GM19463 (cell line): ENCODE measurements around the gene UBALD1.
"Not testable (repeated sequence)": the region's sequence is repeated elsewhere in the genome, so short reads cannot be mapped to it uniquely, and the experiment has no call there.

ENCODE experiments used
- ATAC-seq: cut with Tn5 transposase; IDR thresholded peaks from one replicate; pipeline ENCODE4 v1.9.1; 2021; ENCODE audit warnings: mild to moderate bottlenecking, moderate library complexity; ENCODE audit not compliant: unreplicated experiment

The UBALD1 gene

DNA sequence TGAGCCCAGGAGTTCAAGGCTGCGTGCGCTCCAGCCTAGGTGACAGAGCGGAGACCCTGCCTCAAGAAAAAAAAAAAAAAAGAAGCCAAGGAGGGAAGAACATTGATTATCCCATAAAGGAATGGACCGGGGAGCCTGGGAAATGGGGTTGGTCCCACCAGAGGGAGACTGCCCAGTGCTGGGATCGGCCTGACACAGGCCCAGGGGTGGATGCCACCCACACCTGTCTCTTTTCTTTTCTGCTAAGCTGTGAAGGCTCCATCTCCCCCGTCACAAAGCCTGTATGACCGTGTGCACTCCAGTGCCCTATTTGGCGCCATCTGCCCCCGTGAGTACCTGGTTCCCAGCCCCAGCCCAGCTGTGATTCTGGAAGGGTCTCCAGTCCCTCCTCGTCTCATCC, 15.7 kb downstream of the UBALD1 start:
- no peak for ATAC-seq

DNA sequence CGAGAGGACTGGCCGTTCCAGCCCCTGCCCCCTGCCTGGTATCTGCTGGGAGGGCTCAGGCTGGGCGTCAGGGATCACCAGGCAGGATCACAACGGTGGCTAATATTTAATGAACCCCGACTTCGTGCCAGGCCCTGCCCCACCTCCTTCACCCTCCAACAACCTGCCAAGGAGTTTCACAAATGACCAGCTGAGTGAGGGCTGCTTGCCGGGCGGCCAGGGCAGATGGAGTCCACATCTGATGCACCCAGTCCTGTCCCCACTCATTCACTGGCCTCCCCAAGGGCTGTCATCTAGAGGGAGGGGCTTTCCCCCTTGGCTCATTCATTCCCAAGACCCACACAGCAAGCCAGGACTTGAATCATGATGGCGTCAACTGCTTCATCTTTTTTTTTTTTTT, 17.5 kb downstream of the UBALD1 start:
- ATAC-seq: no peak

DNA sequence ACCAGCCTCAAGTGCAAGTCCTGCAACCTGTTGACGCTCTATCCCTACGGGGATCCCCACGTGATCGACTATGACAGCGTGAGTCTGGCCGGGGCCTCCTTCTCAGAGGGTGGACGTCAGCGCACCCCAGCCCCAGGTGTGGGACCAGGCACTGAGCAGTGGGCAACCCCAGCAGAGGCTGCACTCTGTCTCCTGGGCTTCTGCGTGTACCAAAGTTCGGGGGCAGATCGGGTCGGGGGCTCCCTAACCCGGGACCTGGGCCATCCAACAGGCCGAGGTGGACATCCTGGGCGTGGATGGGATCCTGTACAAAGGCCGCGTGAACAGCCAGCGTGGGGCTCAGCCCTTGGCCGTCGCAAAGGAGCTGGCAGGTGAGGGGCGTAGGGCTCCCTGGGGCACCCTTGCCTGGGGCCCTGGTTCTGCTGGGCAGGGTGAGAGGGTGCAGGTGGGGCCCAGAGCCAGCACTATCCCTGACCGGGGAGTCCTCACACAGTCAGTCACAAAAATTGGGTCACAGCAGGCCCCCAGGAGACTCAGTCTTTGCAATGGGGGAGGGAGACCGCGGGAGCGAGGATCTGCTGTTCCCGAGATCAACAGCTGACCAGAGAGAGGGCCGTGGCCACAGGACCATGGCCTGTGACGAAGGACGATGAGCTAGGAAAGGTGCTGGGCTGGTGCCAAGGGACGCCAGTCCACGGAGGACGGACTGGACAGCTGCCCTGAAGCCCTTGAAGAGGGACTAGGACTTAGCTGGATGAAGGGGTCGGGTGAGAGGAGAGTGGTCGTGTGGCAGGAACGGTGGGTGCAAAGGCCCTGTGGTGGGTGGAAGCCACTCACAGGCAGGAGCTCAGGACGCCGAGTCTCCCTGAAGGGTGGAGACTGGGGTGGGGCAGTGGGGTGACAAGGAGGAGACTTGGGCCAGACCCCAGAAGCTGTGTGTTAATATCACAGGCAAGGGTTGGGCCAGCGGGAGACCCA, 20.0 kb downstream of the UBALD1 start:
- ATAC-seq: no peak

DNA sequence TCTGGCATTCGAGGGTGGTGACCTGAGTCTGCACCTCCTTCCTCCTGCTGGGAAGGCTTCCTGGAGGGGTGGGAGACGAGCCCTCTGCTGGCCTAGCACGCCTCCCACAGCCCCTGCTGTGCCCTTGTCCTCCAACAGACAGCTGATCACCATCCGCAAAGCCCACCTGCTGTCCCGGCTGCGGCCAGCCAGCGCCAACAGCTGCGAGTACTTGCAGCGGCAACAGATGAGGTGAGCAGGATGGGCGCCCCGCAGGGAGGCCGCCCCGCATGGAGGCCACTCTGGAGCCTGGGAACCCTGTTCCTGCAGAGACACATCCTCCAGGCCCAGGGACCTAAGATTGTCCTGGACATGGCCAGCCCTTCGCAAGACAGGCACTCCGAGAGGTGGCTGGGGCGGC, 21.6 kb downstream of the UBALD1 start:
- no peak for ATAC-seq

DNA sequence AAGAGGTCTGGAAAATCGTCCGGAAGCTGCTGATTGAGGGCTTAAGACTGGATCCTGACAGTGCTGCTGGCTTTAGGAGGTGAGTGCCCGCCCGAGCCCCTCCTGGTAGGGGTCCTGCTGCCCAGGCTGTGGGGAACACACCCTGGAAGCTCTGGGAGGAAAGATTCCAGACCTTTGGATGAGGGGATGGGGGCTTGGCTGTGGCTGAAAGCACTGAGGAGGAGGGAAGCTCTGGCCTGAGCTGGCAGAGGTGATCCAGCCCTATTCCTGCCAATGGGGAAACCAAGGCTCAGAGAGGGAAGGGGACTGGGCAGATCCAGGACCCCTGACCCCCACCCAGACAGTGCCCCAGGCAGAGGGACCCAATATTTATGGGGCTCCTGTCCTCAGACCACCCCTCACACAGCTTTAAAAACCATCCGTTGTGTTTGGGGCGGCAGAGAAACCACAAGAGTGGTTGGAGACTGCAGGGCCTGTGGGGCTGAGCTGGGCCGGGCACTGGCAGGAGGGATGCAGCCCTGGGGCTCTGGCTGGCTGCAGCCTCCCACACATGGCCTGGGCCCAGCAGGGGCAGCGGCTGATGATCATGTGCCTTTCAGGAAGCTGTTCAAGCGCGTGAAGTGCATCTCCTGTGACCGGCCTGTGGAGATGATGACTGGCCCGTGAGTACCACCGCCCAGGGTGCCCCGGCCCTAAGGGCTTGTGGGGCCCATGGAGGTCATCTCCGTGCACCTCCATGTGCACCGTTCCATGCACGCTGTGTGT, 22.8 kb downstream of the UBALD1 start:
- ATAC-seq: no peak

DNA sequence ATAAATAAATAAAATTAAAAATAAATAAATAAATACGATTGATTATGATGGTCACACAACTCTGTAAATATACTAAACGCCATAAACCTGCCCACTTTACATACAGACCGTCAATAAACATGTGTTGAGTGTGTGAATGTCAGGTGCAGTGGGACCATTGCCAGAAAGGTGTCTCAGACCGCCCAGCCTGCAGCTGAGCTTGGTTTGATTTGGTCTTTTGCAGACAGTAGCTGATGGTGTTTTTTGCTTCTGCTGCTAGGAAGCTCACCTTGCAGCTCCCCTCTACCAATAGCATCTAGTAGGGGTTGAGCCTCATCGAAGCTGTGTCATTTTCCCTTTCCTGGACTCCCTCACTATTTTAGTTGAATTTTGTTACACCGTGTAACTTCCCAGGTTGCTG, 23.5 kb downstream of the UBALD1 start:
- no peak for ATAC-seq

DNA sequence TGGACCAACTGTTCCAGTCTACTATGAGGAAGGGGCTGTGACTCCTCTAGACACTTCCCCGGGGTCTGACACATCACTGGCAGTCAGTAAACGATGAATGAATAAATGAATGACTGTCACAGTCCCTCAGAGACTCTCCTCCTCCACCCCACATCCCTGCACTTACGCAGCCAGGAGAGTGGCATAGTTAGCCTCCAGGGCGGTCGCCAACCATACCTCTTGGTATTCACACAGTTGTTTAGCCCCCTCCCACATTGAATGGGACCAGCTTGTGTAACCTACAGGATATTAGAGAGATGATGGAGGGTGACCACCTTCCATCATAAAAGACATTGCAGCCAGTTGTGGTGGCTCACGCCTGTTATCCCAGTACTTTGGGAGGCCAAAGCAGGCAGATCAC, 25.7 kb downstream of the UBALD1 start:
- ATAC-seq: no peak

DNA sequence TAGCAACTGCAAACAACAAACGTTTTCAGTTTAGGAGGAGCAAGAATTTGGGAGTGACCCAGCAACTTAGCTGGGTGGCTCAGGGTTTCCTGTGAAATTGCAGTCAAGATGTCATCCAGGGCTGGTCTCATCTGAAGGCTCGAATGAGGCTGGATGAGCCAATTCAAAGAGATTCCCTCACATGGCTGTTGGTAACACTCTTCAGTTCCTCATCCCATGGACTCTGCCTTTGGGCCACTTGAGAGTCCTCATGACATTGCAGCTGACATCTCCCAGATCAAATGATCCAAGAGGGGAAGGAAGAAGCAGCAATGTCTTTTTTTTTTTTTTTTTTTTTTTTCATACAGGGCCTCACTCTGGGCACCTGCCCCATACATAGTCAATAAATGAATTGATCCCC, 26.3 kb downstream of the UBALD1 start:
- no peak for ATAC-seq

DNA sequence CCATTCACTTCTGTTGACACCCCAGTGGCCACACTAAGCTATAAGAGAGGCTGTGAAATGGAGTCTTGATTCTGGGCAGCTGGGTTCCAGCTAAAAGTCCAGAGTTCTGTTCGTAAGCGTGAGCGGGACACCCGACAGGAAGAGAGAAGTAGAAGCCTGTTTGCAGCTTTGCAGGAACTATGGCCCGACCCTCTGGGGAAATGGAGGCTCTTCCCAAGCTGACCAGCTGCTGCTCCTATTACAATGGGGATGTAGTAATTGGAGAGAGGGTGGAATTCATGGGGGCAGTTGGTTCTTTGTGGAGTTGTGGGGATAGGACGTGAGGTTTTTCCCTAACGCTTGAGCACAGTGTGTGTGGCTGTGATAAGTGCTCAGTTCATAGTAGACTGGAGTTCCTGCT, 28.4 kb downstream of the UBALD1 start:
- no peak for ATAC-seq

DNA sequence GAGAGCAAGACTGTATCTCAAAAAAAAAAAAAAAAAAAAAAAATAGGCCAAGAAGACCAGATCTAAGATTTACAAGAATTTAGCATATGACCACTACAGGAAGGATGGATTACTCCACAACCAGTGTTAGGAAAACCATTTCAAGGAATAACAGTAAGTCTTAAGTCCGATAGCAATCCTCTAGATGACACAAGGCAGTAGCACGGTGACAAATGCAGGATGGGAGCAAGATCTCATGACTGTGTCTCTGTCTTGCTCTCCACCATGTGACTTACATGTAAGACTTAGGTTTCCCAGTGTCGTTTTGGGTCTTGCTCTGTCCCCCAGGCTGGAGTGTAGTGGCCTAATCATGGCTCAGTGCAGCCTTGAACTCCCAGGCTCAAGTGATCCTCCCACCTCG, 30.8 kb downstream of the UBALD1 start:
- ATAC-seq: no peak

DNA sequence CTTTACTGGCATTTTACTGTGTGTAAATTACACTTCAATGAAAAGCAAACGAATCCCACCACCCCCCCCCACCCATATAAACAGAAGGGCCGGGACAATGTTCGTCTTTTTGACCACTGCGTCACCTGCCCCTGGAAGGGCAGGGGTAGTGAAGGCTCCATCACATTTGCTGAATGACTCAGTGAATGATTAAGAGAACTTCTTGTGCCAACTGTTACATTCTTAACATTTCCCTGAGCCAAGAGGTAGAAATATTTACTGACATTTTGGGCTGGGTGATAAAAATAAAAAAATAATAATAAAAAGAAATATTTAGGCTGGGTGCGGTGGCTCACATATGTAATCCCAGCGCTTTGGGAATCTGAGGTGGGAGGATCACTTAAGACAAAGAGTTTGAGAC, 34.4 kb downstream of the UBALD1 start:
- no peak for ATAC-seq

DNA sequence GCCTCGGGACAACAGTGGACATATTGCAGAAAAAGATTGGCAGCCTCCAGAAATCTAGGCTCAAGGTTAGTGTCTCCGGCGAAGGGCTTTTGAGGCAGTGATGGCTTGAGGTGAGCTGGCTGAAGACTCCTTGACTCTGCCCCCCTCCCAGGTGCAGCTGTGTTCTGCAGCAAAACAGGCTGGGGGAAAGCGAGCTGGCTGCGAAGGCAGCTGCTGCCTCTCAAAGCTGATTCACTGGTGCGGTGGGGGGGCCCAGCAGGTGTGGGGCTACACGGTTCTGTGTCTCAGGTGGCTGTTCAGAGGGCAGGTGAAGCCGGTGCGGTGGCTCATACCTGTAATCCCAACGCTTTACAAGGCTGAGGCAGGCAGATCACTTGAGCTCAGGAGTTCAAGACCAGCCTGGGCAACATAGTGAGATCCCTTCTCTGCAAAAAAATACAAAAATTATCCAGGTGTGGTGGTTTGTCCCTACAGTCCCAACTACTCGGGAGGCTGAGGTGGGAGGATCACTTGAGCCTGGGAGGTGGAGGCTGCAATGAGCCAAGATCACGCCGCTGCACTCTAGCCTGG, 35.6 kb downstream of the UBALD1 start:
- ATAC-seq: no peak

DNA sequence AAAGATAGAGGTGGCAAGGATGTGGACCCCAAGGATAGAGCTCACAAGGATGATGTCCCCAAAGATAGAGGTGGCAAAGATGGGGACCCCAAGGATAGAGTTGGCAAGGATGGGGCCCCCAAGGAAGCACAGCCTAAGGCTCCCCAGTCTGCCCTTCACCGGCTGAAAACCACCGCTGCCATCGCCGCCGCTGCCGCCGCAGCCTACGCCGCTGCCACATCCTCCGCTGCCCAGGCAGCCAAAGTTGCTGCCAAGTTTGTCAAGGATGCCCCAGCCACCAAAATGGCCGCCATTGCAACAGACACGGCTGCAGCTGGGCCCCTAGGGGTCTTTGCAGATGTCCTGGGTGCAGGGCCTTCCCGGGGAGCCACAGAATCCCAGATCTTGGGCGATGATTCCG, 38.7 kb downstream of the UBALD1 start:
- no peak for ATAC-seq

DNA sequence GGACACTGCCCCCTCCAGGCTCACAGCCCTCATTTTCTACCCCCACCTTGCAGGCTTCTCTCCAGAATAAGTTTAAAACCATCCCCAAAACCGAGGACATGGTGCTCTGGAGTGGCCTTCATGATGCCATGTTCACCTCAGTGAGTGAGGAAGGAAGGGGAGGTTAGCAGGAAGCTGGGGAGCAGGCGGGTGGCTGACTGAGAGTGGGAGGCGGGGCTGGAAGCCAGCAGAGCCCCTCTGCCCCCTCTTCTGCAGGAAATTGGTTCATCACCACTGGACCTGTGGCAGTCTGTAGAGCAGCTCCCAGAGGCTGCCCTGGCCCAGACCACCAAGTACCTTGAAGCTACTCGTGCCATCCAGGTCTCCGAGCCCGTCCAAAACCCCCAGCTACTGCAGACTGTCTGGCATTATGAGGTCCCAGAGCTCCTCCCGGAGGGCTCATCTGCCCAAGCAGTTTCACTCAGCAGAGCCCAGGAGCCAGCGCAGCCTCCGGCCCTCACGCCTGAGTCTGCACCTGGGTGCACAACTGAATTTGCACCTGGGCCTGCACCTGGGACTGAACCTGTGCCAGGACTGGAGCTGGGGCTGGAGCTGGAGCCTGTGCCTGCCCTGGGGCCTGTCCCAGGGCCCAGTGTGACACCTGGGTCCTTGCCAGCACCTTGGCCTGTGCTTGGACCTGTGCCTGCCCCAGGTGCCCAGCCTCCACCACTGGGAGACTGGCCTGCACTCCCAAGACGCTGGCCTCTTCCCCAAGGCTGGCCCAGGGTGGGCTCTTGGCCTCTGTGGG, 39.6 kb downstream of the UBALD1 start:
- ATAC-seq: no peak

DNA sequence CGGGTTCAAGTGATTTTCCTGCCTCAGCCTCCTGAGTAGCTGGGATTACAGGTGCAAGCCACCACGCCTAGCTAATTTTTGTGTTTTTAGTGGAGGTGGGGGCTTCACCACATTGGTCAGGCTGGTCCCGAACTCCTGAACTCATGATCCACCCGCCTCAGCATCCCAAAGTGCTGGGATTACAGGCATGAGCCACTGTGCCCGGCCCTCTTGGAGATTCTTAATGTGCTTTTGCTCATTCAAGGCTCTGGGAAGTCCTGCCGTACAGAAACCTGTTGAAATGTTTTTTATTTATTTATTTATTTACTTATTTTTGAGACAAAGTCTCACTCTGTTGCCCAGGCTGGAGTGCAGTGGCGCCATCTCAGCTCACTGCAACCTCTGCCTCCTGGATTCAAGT, 40.8 kb downstream of the UBALD1 start:
- ATAC-seq: not testable (repeated sequence)

DNA sequence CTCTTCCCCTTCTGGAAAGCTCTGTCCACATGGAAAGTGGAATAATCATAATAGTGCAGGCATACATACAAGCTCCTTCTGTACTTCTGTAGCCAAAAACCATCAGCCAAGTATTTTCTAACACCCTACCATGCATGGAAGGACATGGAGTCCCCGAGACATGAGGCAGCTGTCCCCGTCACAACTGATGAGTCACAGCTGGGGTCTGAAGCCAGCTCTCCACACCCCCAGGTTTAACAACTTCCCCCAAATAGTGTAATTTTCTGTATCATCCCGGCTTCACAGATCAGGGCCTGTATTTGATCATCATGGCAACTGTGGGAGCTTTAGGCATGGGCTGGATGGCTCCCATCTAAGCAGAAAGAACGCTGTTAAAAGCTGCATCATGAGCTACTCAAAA, 42.0 kb downstream of the UBALD1 start:
- ATAC-seq: no peak

DNA sequence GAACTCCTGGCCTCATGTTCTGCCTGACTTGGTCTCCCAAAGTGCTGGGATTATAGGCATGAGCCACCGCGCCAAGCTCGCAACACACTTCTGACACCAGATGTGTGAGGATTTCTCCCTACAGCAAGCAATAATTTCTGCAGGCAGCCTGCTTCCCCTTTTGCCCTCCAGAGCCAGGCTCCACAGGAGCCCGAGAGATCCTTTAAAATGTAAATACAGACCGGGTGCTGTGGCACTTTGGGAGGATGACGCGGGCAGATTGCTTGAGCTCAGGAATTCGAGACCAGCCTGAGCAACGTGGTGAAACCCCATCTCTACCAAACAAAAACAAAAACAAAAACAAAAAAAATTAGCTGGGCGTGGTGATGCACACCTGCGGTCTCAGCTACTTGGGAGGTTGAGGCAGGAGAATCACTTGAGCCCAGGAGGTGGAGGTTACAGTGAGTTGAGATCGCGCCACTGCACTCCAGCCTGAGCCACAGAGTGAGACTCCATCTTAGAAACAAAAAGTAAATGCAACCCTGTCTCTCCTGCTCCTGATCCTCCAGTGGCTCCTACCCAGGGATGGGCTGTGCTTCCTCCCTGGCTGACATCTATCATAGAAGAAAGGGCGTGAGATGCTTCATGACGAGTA, 43.9 kb downstream of the UBALD1 start:
- ATAC-seq: no peak

DNA sequence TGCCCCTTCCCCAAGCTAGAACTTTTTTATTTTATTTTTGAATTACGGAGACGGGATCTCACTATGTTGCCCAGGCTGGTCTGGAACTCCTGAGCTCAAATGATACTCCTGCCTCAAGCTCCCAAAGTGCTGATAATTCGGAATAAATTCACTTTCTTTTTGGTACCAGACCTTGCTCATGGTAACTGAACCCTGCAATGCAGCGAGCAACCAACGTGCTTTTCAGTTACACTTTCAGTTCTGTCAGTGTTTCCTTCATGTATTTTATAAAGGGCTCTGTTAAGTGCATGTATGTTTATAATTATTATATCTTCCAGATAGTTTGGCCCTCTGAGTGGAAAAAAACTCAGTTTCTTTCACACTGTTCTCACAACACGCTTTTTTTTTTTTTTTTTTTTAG, 44.6 kb downstream of the UBALD1 start:
- no peak for ATAC-seq

DNA sequence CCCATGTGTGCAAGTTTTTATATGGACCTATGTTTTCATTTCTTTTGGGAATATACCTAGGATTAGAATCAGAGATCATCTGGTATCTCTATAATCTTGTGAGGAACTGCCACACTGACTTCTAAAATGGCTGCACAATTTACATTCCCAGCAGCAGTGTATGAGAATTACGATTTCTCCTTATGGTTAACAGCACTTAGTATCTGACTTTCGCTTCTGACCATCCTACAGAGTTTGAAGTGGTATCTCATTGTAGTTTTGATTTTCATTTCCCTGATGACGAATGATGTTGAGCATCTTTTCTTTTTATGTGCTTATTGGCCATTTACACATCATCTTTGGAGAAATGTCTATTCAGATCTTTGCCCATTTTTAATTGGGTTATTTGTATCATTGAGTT, 48.5 kb downstream of the UBALD1 start:
- ATAC-seq: no peak

DNA sequence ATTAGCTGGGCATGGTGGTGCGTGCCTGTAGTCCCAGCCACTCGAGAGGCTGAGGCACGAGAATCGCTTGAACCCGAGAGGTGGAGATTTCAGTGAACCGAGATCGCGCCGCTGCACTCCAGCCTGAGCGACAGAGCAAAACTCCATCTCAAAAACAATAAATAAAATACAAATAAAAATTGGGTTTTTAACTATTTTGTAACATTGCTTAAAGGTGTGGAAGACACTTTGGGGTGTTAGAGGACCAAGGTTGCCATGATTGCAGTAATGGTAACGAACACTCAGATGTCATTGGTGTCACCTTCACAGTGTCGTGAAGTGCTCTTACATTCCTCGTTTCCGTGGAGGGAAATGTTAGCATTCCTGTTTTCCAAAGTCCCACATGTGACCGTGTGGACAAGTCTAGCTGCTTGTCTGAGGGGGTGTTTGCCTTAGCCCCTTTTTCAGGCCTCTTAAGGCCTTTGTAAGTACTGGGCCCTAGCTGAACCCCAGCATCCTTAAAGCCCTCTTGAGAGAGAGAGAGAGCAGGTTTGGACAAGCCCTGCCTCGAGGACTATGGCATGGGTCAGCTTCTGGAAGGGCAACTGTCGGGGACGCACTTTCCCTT, 49.9 kb downstream of the UBALD1 start:
- ATAC-seq: no peak
